NCI-H446 (cell line): ENCODE measurements around the gene ORAI2.
"Not testable (repeated sequence)": the region's sequence is repeated elsewhere in the genome, so short reads cannot be mapped to it uniquely, and the experiment has no call there.

ENCODE experiments used
- DNase-seq, 2 experiments: peaks; one replicate each; lab custom pipeline; 2025; lab: John Stamatoyannopoulos, UW

ORAI2 gene

DNA sequence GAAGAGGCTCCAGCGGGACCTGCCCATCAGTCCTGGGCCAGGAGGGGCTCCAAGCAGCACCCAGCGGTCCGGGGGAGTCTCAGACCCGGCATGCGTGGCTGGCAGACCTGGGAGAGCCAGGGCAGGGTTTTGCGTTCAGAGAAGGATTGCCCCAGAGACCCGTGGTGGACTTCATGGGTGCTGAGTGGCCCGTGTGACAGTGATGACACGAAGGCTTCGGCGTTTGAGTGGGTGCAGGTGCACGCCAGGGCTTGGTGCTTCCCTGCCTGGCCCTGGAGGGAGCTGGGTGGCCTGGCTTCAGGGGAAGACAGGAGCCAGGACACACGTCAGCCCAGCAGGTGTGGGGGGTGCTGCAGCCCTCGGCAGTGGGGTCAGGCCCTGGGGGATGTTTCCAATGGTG, 13.9 kb downstream of the ORAI2 start:
- no peak for DNase-seq

DNA sequence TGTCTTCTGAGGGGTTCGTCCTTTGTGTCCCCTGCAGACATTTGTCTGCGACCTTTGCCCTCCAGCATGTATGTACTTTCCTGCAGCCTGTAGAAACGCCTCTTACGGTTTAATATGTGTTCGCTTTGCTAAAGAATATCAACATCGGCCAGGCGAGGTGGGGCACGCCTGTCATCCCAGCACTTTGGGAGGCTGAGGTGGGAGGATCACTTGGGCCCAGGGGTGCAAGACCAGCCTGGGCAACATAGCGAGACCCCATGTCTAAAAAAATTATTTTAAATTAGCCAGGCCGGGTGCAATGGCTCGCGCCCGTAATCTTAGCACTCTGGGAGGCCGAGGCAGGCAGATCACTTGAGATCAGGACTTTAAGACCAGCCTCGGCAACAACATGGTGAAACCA, 15.8 kb downstream of the ORAI2 start:
- DNase-seq: no peak

DNA sequence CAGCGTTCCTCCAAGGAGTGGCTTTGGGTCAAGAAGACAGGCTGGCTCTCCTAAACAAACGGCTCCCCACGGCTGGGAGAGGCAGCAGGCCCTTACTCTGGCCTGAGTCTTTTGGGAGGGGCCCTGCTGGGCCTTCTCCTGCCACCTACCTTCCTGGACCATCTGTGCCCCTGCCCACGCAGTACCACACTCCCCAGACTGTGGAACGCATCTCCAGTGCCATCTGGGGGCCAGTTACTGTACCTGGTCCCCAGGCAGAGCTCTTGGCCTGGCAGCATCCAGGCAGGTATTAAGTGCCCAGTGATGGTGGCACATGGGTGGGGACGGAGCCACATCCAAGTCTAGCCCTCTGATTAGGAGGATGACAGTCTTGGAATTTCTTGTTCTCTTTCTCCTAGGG, 16.9 kb downstream of the ORAI2 start:
- no peak for DNase-seq

DNA sequence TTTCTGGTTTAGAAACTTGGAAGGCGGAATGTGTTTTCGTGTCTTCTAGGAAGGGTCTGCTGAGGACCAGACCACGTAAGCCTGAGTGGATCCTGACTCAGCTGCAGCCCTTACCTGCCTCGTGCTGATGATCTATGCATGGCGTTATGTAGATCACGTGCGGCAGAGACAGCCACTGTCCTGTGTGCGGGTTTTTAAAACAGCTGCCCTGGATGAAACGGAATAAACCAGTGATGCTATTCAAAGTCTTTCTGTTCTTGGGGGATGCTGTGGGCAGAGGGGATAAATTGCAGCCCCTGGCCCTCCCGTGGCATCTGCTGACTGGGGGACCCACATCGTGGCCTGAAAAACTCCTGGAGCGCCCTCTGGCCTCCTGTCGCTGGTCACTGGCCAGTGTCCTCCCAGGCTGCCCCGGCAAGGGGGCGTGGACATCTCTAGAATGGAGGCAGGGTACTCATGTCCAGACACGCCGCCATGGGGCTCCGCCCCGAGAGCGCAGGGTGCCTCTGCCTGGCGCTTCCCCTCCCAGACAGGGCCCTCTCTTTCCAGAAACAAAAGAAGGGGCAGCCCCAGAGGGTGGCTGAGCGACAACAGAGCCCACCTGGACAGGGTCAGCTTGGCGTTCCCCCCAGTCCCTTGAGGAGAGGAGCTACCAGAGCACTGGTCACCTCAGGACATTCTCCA, 18.1 kb downstream of the ORAI2 start:
- no peak for DNase-seq

GRCh38 chr7:102452451-102452850, 19.1 kb downstream of the ORAI2 start:
- DNase-seq: no peak

DNA sequence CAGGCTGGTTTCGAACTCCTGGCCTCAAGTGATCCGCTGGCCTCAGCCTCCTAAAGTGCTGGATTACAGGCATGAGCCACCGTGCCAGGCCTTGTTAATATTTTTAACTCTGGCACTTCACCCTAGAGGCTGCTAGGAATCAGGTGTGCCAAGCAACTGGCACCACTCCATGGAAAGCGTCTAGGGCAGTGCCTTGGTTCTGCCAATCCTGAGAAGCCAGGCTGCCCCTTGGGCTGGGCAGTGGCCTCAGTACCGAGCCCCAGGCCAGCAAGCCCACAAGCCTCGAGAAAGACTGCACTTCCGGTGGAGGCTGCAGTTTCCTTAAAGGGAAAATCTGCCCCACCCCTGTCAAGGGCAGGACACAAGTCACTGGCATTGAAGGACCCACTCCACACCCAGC, 19.9 kb downstream of the ORAI2 start:
- no peak for DNase-seq

GRCh38 chr7:102454468-102454867, 21.1 kb downstream of the ORAI2 start:
- DNase-seq: no peak

DNA sequence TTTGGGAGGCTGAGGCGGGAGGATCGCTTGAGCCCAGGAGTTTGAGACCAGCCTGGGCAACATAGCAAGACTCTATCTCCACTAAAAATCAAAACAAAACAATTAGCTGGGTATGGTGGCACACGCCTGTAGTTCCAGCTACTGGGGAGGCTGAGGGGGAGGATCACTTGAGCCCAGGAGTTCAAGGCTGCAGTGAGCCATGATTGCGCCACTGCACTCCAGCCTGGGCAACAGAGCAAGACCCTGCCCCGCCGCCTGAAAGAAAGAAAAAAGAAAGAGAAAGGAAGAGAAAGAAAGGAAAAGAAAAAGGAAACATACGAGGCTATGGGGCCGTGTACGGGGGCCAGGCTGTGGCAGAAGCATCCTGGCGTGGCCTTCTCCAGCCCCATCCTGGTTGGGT, 21.6 kb downstream of the ORAI2 start:
- not testable (repeated sequence) for DNase-seq

GRCh38 chr7:102455596-102455995, 22.2 kb downstream of the ORAI2 start:
- no peak for DNase-seq

GRCh38 chr7:102456327-102456726, 23.0 kb downstream of the ORAI2 start:
- no peak for DNase-seq

DNA sequence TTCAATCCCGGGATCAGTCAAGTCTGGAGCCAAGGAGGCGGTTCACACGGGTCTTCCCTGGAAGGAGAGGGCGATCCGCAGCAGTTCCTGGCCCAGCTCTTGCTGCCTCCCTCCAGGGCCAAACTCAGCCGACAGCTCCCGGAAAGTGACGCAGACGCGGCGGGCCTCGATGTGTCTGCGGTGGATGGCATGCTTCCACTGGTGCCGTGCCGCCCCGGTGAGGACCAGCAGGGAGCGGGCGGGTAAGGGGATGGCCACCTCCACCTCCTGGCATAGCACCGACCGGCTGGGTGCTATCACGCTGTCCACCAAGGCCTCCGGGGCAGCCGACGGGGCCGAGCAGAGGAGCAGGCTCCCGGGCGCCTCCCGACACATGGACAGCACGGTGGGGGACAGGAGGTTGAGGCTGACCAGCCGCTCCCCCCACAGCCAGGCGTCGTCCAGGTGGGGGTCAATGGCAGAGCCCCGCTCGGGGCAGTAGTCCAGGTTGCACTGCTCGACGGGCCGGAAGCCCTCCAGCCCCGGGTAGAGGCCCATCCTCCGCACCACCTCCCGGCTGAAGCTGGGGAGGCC, 24.1 kb downstream of the ORAI2 start:
- DNase-seq: no peak

- no peak for DNase-seq
Measured at GRCh38 chr7:102459221-102459844, 26.0 kb downstream of the ORAI2 start.

DNA sequence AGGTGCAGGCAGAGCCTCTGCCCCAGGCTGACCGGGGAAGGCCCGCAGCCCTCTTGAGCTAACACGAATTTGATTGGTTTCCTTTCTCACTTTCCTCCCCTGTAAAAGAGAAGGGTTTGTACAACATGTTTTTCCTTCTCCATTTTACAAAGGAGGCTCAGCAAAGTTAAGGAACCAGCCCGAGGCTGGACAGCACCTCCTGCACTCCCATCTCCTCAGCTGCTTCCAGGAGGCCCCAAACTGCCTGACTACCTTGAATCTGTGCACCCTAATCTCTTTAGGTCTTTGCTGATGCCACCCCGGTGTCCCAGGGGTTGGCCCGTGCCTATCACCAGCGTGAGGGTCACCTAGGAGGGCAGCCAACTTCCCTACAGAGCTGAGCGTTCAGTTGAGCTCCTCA, 27.1 kb downstream of the ORAI2 start:
- DNase-seq: no peak

DNA sequence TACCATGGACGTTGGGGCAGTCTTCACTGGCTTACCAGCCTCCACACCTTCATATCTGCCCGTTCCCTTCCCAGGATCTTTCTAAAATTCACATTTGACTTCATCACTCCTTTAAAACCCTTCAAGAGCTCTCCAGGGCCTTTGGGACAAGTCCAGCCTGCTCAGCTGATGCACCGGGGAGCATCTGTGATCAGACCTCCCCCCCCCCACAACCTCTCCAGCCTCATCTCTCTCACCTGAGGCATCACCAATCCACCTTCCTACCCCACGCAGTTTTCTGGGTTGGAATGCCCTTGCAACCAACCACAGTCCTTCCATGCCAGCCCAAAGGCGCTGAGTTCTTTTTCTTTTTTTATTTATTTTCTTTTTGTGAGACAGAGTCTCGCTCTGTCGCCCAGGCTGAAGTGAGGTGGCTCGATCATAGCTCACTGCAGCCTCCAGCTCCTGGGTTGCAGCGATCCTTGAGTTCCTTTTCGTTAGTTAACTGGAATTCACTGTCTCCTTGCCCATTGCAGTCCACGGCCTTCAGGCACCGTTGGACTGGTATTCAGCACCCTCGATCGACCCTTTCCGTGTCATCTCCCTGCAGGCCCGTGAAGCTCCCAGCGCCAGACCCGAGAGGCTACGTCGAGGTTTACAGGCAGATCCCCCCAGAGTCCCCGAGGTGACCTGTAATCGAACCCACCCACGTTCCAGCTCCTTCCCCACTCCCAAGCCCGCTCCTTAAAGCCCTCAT, 30.6 kb downstream of the ORAI2 start:
- no peak for DNase-seq

DNA sequence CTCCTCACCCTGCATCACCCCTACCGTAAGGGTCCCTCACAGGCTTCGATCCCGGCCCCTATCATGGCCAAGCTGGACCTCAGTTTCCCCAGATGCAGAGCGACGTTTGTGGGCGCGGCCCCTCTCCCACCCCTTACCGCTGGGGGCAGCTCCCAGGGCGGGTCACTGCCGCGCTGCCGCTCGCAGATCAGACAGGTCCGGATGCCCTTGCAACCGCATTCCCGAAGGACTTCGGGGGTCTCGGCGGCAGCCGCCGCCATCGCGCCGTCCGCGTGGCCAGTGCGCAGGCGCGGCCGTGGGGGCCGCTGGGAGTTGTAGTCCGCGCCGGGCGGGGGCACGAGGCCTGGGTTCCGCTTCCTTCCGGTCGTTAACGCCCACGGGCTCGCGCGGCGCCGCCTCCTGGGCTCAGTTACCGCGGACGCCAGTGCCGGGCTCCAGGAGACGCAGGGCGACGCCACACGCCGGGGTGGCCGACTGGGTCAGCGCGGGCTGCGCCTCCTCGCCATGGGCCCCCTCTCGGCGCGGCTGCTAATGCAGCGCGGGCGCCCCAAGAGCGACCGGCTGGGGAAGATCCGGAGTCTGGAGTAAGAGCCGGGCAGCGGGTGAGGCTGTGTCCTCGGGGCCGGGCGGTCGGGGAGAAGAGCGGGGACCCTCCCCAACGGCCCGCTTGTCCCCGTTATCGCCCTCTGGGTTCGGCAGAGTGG, 31.4 kb downstream of the ORAI2 start, which contains the start of the genes ALKBH4 and LRWD1:
Gene ALKBH4 (minus strand): TSS at position 287 of the 704 bp plus-strand sequence. CDS start 27 bp downstream, at position 260.
Gene LRWD1 (plus strand): TSS at position 408 of the 704 bp plus-strand sequence. CDS start 97 bp downstream, at position 505.
- DNase-seq: peak; percentile 70 to 91

- DNase-seq: no peak
Measured at GRCh38 chr7:102466097-102466496, 32.7 kb downstream of the ORAI2 start.

DNA sequence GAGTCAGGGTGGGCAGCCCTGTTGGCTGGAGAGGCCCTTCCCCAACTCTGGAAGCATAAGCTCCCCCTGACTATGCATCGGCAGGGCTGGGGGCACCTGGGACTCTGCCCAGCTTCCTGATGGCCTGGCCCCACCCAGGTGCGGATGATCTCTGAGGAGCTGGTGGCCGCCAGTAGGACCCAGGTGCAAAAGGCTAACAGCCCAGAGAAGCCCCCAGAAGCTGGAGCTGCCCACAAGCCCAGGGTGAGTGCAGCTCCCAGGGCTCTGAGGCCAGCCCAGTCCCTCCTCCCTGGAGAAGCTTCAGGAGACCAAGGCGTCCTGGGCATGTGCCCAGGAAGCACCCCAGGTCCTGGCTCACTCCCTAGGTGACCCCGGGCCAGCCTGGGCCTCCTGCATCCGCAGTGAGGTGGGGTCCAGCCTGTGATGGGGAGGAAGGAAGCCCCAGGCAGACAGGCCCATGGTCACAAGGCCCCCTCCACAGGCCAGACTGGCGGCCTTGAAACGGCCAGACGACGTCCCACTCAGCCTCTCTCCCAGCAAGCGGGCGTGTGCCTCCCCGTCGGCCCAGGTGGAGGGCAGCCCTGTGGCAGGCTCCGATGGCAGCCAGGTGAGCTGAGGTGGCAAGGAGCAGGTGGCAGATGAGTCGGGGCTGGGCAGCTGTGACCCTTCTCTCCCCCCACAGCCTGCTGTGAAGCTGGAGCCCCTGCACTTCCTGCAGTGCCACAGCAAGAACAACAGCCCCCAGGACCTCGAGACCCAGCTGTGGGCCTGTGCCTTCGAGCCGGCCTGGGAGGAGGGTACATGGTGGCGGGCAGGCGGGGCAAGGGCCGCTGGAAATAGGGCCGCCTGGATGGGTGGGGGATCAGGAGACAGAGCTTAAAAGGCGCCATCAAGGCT, 34.5 kb downstream of the ORAI2 start:
- no peak for DNase-seq

DNA sequence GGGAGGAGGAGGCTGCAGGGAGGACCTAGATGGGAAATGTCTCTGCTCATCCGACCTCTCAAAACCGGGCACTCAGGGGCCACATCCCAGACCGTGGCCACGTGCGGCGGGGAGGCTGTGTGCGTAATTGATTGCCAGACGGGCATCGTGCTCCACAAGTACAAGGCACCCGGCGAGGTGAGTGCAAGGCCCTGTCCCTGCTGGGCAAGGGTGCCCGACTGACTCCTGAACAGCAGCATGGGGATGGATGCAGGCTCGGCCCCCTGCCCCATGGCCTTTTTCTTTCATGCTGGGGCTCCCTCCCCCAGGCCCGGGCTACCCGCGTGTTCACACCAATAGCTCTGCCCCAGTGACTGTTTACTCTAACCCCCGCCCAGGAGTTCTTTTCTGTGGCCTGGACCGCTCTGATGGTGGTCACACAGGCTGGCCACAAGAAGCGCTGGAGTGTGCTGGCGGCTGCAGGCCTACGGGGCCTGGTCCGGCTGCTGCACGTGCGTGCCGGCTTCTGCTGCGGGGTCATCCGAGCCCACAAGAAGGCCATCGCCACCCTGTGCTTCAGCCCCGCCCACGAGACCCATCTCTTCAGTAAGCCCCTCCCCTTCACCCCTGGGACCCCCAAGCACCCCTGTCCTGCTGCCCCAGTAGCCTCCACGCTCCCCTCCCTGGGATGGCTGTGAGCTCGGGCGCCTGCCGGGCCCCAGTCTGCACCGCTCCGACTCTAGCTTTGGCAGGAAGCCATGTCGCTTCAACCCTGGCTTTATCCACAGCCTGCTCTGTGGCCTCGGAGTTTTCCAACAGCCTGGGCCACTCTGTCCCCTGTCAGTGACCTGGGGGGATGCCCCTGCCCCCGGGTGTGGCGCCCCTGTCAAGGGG, 35.3 kb downstream of the ORAI2 start:
- DNase-seq: no peak

- DNase-seq: no peak
Measured at GRCh38 chr7:102469351-102469971, 36.1 kb downstream of the ORAI2 start.
